Ovary (tissue), 9 donors: Measurements from ENCODE around the gene KCNN3. TPM values are rescaled to one million over a fixed set of nuclear protein-coding genes. Genes with fewer than 3 reads are reported as not detected.

Experiments used
- DNase-seq, 5 donors: peaks; one replicate each; pipeline ENCODE4 v3.0.0-alpha.2; 2019 to 2020
- H3K27ac ChIP-seq, 2 donors: fragments of 200-600 bp; one replicate each; pipeline versions ENCODE4 v1.5.1 to v1.8.0; 2019 to 2022
- H3K27me3 ChIP-seq: fragments of 200-600 bp; one replicate; pipeline ENCODE4 v1.8.0; 2022
- H3K36me3 ChIP-seq: fragments of 200-600 bp; sonication (generic); one replicate; pipeline ENCODE4 v1.5.1; 2019
- H3K4me1 ChIP-seq: one replicate; pipeline ENCODE4 v1.8.1; 2013; ENCODE audit warnings: mild to moderate bottlenecking, moderate library complexity; ENCODE audit not compliant: insufficient read depth
- H3K4me3 ChIP-seq: fragments of 200-600 bp; sonication (generic); one replicate; pipeline ENCODE4 v1.5.1; 2017
- H3K9me3 ChIP-seq, 2 donors: fragments of 200-600 bp in 1 of 2; sonication (generic) in 1 of 2; one replicate each; pipeline versions ENCODE4 v1.5.1 to v1.8.1; 2013 to 2019; ENCODE audit warnings: mild to moderate bottlenecking in 1 of 2, moderate library complexity in 1 of 2
- CTCF ChIP-seq, 3 donors: fragments of 450-650 bp in 2 of 3; fragments of 200-600 bp in 1 of 3; IDR thresholded peaks; one replicate each; pipeline versions ENCODE4 v1.5.1 to v1.8.0; 2016 to 2022; ENCODE audit warnings: antibody characterized with exemption in 3 of 3, mild to moderate bottlenecking in 1 of 3
- EP300 ChIP-seq: sonication (generic); formaldehyde crosslinking; IDR thresholded peaks from one replicate; pipeline ENCODE4 v1.6.1; 2017; ENCODE audit warnings: antibody characterized with exemption
- POLR2A ChIP-seq: fragments of 450-650 bp; IDR thresholded peaks from one replicate; pipeline ENCODE4 v1.6.1; 2017; ENCODE audit warnings: antibody characterized with exemption, mild to moderate bottlenecking, moderate library complexity
- WGBS, 3 donors: extraction: QIAGEN DNeasy Blood & Tissue Kit in 1 of 3; methylation state at CpG; one replicate each; pipeline versions ENCODE4 v1.1.5 to v1.1.7; 2013 to 2017; 5-methylcytosine and 5-hydroxymethylcytosine counted together
- intact Hi-C, 4 donors: fragments of 100-400 bp; cut with DNase I; formaldehyde crosslinking; loops; one replicate each; pipeline versions ENCODE4 v1.11.0 to v1.15.1; 2022 to 2023
- polyA plus RNA-seq, 2 donors: library from polyadenylated mRNA; stranded (reverse); fragments of 200-250 nt in 1 of 2; fragments of 350-450 nt in 1 of 2; fragmentation: Illumina TruSeq in 1 of 2; extraction: RNeasy Lipid Tissue Mini Kit (QIAGEN cat#74804) in 1 of 2; gene quantifications; one replicate each; pipeline ENCODE4 v1.2.3, GENCODE V29; 2013 to 2014
- total RNA-seq, 7 donors: library from RNA; depleted of rRNA in 2 of 7; stranded (reverse); fragments of >200 nt in 2 of 7; fragmentation: NEBNext Ultra II Directional in 3 of 7; extraction: Animal tissue kit (Norgen Biotek cat#: 25700) in 3 of 7; gene quantifications; one replicate each; pipeline versions ENCODE4 v1.1.0 to v1.2.4, GENCODE V29; 2016 to 2023
- donor health status: DM: no; HTN: no; CAD: no; lungs with moderate emphysema.
- donor health status: DM: no; HTN: no; CAD: no.
- donor health status: Bipolar disorder and iron deficiency.
- donor health status: DM: yes; HTN: yes; CAD: no.
- donor health status: DM: no; HTN: no; CAD: no.
- donor health status: DM: yes; HTN: yes; CAD: no.

The KCNN3 gene
- total and polyA plus RNA-seq, 9 donors: 0.71 to 6.1 (median 1.7) TPM

GRCh38 chr1:154714638-154715037 lies 155.4 kb downstream of the KCNN3 start:
- WGBS, 3 donors: 64 to 72% (median 69%) methylated on average over 3 of the region's 3 CpGs
- H3K27me3 ChIP-seq: no peaks in the 10 kb centered on the region
- H3K4me1 ChIP-seq: peaks cover 8% of the 10 kb centered on the region
- no peaks in the 10 kb centered on the region for H3K36me3 ChIP-seq
- no peaks in the 10 kb centered on the region for H3K9me3 ChIP-seq
- intact Hi-C loops: no loop called here
- TF ChIP-seq EP300: no peak
- no peak for TF ChIP-seq POLR2A
- no peak for TF ChIP-seq CTCF (IDR thresholded peaks at IDR 0.05)
- no peak for DNase-seq
- no peak overlapping the region for H3K27ac ChIP-seq
- no peak overlapping the region for H3K4me3 ChIP-seq

GRCh38 chr1:154714052-154714623 lies 155.9 kb downstream of the KCNN3 start:
- Histone ChIP-seq H3K27me3 (no peaks in the 10 kb centered on the region), H3K4me3 (no peak overlapping the region), H3K4me1 (peaks cover 8% of the 10 kb centered on the region), H3K27ac (no peak overlapping the region), H3K9me3 (no peaks in the 10 kb centered on the region), H3K36me3 (no peaks in the 10 kb centered on the region)
- no peak for TF ChIP-seq CTCF (IDR thresholded peaks at IDR 0.05)
- no peak for TF ChIP-seq POLR2A
- no peak for TF ChIP-seq EP300
- WGBS, 3 donors: 84 to 90% (median 85%) methylated on average over 2 of the region's 2 CpGs
- DNase-seq: no peak
- intact Hi-C loops: no loop called here

- 93 to 96% (median 95%) methylated on average over 11 of the region's 11 CpGs for WGBS, 3 donors
- peaks cover 8% of the 10 kb centered on the region for H3K4me1 ChIP-seq
- intact Hi-C loops: no loop called here
- H3K36me3 ChIP-seq: no peaks in the 10 kb centered on the region
- H3K27ac ChIP-seq: no peak overlapping the region
- H3K27me3 ChIP-seq: no peaks in the 10 kb centered on the region
- DNase-seq: no peak
- TF ChIP-seq CTCF (IDR thresholded peaks at IDR 0.05): no peak
- no peak for TF ChIP-seq POLR2A
- TF ChIP-seq EP300: no peak
- H3K4me3 ChIP-seq: no peak overlapping the region
- no peaks in the 10 kb centered on the region for H3K9me3 ChIP-seq
These were observed 157.1 kb downstream of the KCNN3 start for GRCh38 chr1:154713005-154713404.

- TF ChIP-seq POLR2A (no peak), EP300 (no peak), CTCF (IDR thresholded peaks at IDR 0.05) (no peak)
- Histone ChIP-seq H3K27ac (no peak overlapping the region), H3K9me3 (no peaks in the 10 kb centered on the region), H3K4me1 (peaks cover 8% of the 10 kb centered on the region), H3K36me3 (no peaks in the 10 kb centered on the region), H3K4me3 (no peak overlapping the region), H3K27me3 (no peaks in the 10 kb centered on the region)
- intact Hi-C loops: no loop called here
- WGBS, 3 donors: 87 to 90% (median 88%) methylated on average over 11 of the region's 11 CpGs
- DNase-seq: no peak
These were observed 157.8 kb downstream of the KCNN3 start for GRCh38 chr1:154712166-154712810.
